ENCODE results near the gene UBE2Q2. TPM values are rescaled to one million over a fixed set of nuclear protein-coding genes. Genes with fewer than 3 reads are reported as not detected.
A peak's percentile ranks its signal among the peaks of the same experiment; 100 is the strongest.
"Not testable (repeated sequence)": the region's sequence is repeated elsewhere in the genome, so short reads cannot be mapped to it uniquely, and the experiment has no call there.

The UBE2Q2 gene
- polyA plus RNA-seq, 4 donors, result 43.3 to 68.1 (median 52.0) TPM

- DNase-seq (ENCODE audit: low read depth in 4 of 4, low spot score in 3 of 4), result no peak
Observed at GRCh38 chr15:75823860-75824613, 19.2 kb upstream of the UBE2Q2 start.

GRCh38 chr15:75827691-75828090 is 15.6 kb upstream of the UBE2Q2 start:
- no peak for DNase-seq (ENCODE audit: low read depth in 4 of 4, low spot score in 3 of 4)

GRCh38 chr15:75828429-75828828 is 14.8 kb upstream of the UBE2Q2 start:
- no peak for DNase-seq (ENCODE audit: low read depth in 4 of 4, low spot score in 3 of 4)

- DNase-seq (ENCODE audit: low read depth in 4 of 4, low spot score in 3 of 4), result no peak
Observed at GRCh38 chr15:75830910-75831805, 12.1 kb upstream of the UBE2Q2 start.

GRCh38 chr15:75831806-75832102 is 11.5 kb upstream of the UBE2Q2 start:
- no peak for DNase-seq (ENCODE audit: low read depth in 4 of 4, low spot score in 3 of 4)

GRCh38 chr15:75832114-75832513 is 11.1 kb upstream of the UBE2Q2 start:
- DNase-seq (ENCODE audit: low read depth in 4 of 4, low spot score in 3 of 4), result no peak

GRCh38 chr15:75834021-75834420 is 9.2 kb upstream of the UBE2Q2 start:
- DNase-seq (ENCODE audit: low read depth in 4 of 4, low spot score in 3 of 4), result peak in 1 of 4 donors; percentile 44

- no peak for DNase-seq (ENCODE audit: low read depth in 4 of 4, low spot score in 3 of 4)
Observed at GRCh38 chr15:75835990-75836958, 7.0 kb upstream of the UBE2Q2 start.

GRCh38 chr15:75836959-75837334 is 6.3 kb upstream of the UBE2Q2 start:
- DNase-seq (ENCODE audit: low read depth in 4 of 4, low spot score in 3 of 4), result no peak

- no peak for DNase-seq (ENCODE audit: low read depth in 4 of 4, low spot score in 3 of 4)
Observed at GRCh38 chr15:75840659-75841058, 2.6 kb upstream of the UBE2Q2 start.

- no peak for DNase-seq (ENCODE audit: low read depth in 4 of 4, low spot score in 3 of 4)
Observed at GRCh38 chr15:75841626-75842025, 1.6 kb upstream of the UBE2Q2 start.

GRCh38 chr15:75843678-75844581 is 683 bp downstream of the UBE2Q2 start:
- DNase-seq (ENCODE audit: low read depth in 4 of 4, low spot score in 3 of 4), result peak in 3 of 4 donors; percentile 27 to 44 (median 44)

GRCh38 chr15:75844629-75845335 is 1.5 kb downstream of the UBE2Q2 start:
- DNase-seq (ENCODE audit: low read depth in 4 of 4, low spot score in 3 of 4), result no peak

- no peak for DNase-seq (ENCODE audit: low read depth in 4 of 4, low spot score in 3 of 4)
Observed at GRCh38 chr15:75849167-75849566, 5.9 kb downstream of the UBE2Q2 start.

- DNase-seq (ENCODE audit: low read depth in 4 of 4, low spot score in 3 of 4), result no peak
Observed at GRCh38 chr15:75850708-75851107, 7.5 kb downstream of the UBE2Q2 start.

GRCh38 chr15:75851566-75851965 is 8.3 kb downstream of the UBE2Q2 start:
- not testable (repeated sequence) for DNase-seq (ENCODE audit: low read depth in 4 of 4, low spot score in 3 of 4)

GRCh38 chr15:75857886-75858285 is 14.6 kb downstream of the UBE2Q2 start:
- no peak for DNase-seq (ENCODE audit: low read depth in 4 of 4, low spot score in 3 of 4)

- DNase-seq (ENCODE audit: low read depth in 4 of 4, low spot score in 3 of 4), result no peak
Observed at GRCh38 chr15:75861750-75862402, 18.6 kb downstream of the UBE2Q2 start.

GRCh38 chr15:75862796-75863195 is 19.5 kb downstream of the UBE2Q2 start:
- no peak for DNase-seq (ENCODE audit: low read depth in 4 of 4, low spot score in 3 of 4)
